Measurements from ENCODE around the gene CEP120. TPM values are rescaled to one million over a fixed set of nuclear protein-coding genes. Genes with fewer than 3 reads are reported as not detected.
"Not testable (repeated sequence)": the region's sequence is repeated elsewhere in the genome, so short reads cannot be mapped to it uniquely, and the experiment has no call there.

The CEP120 gene
- total RNA-seq, 4 donors from 2014 or later: 15.9 to 31.5 (median 23.6) TPM

- 61 to 77% methylated on average over 5 of the region's 5 CpGs for WGBS, 2 donors
- Histone ChIP-seq H3K4me3 (no peak overlapping the region), H3K9me3 (no peaks in the 10 kb centered on the region), H3K27me3 (no peaks in the 10 kb centered on the region), H3K36me3 (no peaks in the 10 kb centered on the region), H3K27ac (no peak overlapping the region), H3K4me1 (no peaks in the 10 kb centered on the region)
- no peak for DNase-seq (ENCODE audit: low spot score in 2 of 2)
- TF ChIP-seq CTCF (IDR thresholded peaks at IDR 0.05) (no peak), EP300 (IDR thresholded peaks at IDR 0.05) (no peak), POLR2A (IDR thresholded peaks at IDR 0.05) (no peak)
Measured at GRCh38 chr5:123438902-123439301, 15.7 kb upstream of the CEP120 start.

- no peak overlapping the region for H3K27ac ChIP-seq
- no peaks in the 10 kb centered on the region for H3K4me1 ChIP-seq
- 64 to 82% methylated on average over 2 of the region's 2 CpGs for WGBS, 2 donors
- TF ChIP-seq CTCF (IDR thresholded peaks at IDR 0.05) (no peak), EP300 (IDR thresholded peaks at IDR 0.05) (no peak), POLR2A (IDR thresholded peaks at IDR 0.05) (no peak)
- H3K4me3 ChIP-seq: no peak overlapping the region
- no peaks in the 10 kb centered on the region for H3K27me3 ChIP-seq
- DNase-seq (ENCODE audit: low spot score in 2 of 2): no peak
- H3K9me3 ChIP-seq: no peaks in the 10 kb centered on the region
- H3K36me3 ChIP-seq: no peaks in the 10 kb centered on the region
Measured at GRCh38 chr5:123438244-123438643, 15.0 kb upstream of the CEP120 start.

GRCh38 chr5:123436201-123436600 is 13.0 kb upstream of the CEP120 start:
- Histone ChIP-seq H3K4me1 (no peaks in the 10 kb centered on the region), H3K27ac (no peak overlapping the region), H3K4me3 (no peak overlapping the region), H3K36me3 (no peaks in the 10 kb centered on the region), H3K9me3 (no peaks in the 10 kb centered on the region), H3K27me3 (no peaks in the 10 kb centered on the region)
- no peak for DNase-seq (ENCODE audit: low spot score in 2 of 2)
- TF ChIP-seq EP300 (IDR thresholded peaks at IDR 0.05) (no peak), CTCF (IDR thresholded peaks at IDR 0.05) (no peak), POLR2A (IDR thresholded peaks at IDR 0.05) (no peak)
- WGBS, 2 donors: 87 to 95% methylated on average over 1 of the region's 1 CpG

GRCh38 chr5:123434796-123435195 is 11.6 kb upstream of the CEP120 start:
- no peaks in the 10 kb centered on the region for H3K9me3 ChIP-seq
- no peaks in the 10 kb centered on the region for H3K27me3 ChIP-seq
- TF ChIP-seq POLR2A (IDR thresholded peaks at IDR 0.05) (no peak), EP300 (IDR thresholded peaks at IDR 0.05) (no peak), CTCF (IDR thresholded peaks at IDR 0.05) (no peak)
- H3K4me3 ChIP-seq: no peak overlapping the region
- H3K27ac ChIP-seq: no peak overlapping the region
- DNase-seq (ENCODE audit: low spot score in 2 of 2): no peak
- no peaks in the 10 kb centered on the region for H3K36me3 ChIP-seq
- 64 to 69% methylated on average over 1 of the region's 1 CpG for WGBS, 2 donors
- H3K4me1 ChIP-seq: no peaks in the 10 kb centered on the region

GRCh38 chr5:123433596-123433995 is 10.4 kb upstream of the CEP120 start:
- 87 to 88% methylated on average over 2 of the region's 2 CpGs for WGBS, 2 donors
- no peak for TF ChIP-seq POLR2A (IDR thresholded peaks at IDR 0.05)
- no peak for TF ChIP-seq CTCF (IDR thresholded peaks at IDR 0.05)
- TF ChIP-seq EP300 (IDR thresholded peaks at IDR 0.05): no peak

GRCh38 chr5:123430441-123430840 is 7.2 kb upstream of the CEP120 start:
- H3K4me3 ChIP-seq; H3K36me3 ChIP-seq; H3K4me1 ChIP-seq; DNase-seq (ENCODE audit: low spot score in 2 of 2); H3K9me3 ChIP-seq; H3K27ac ChIP-seq; H3K27me3 ChIP-seq: not testable (repeated sequence)
- 97 to 98% methylated on average over 18 to 19 of the region's 32 CpGs for WGBS, 2 donors

More at GRCh38 chr5:123433596-123433995, 10.4 kb upstream of the CEP120 start:
- H3K27ac ChIP-seq: no peak overlapping the region
- H3K4me3 ChIP-seq: no peak overlapping the region
- no peak for DNase-seq (ENCODE audit: low spot score in 2 of 2)
- H3K36me3 ChIP-seq: no peaks in the 10 kb centered on the region
- no peaks in the 10 kb centered on the region for H3K9me3 ChIP-seq
- no peaks in the 10 kb centered on the region for H3K4me1 ChIP-seq
- H3K27me3 ChIP-seq: no peaks in the 10 kb centered on the region
